Ishikawa (cell line): ENCODE measurements around the gene TBC1D1.

Source experiments
- CEBPB ChIP-seq: IDR thresholded peaks from 2 replicates; pipeline ENCODE4 v1.6.1; 2012
- EGR1 ChIP-seq: IDR thresholded peaks from 2 replicates; pipeline ENCODE4 v1.6.1; 2012
- EP300 ChIP-seq: IDR thresholded peaks from 2 replicates; pipeline ENCODE4 v1.6.1; 2012; ENCODE audit warnings: borderline replicate concordance
- MAX ChIP-seq: IDR thresholded peaks from 2 replicates; pipeline ENCODE4 v1.6.1; 2012
- TAF1 ChIP-seq: IDR thresholded peaks from 2 replicates; pipeline ENCODE4 v1.6.1; 2012; ENCODE audit warnings: low read depth, mild to moderate bottlenecking
- TEAD4 ChIP-seq: IDR thresholded peaks from 2 replicates; pipeline ENCODE4 v1.6.1; 2012
- YY1 ChIP-seq: IDR thresholded peaks from 2 replicates; pipeline ENCODE4 v1.6.1; 2012; ENCODE audit warnings: low read depth
- ZBTB7A ChIP-seq: IDR thresholded peaks from 2 replicates; pipeline ENCODE4 v1.6.1; 2012; ENCODE audit warnings: low read depth

- TF ChIP-seq EP300, result no peak
- no peak for TF ChIP-seq TEAD4
- no peak for TF ChIP-seq EGR1
- TF ChIP-seq CEBPB, result no peak
- TF ChIP-seq ZBTB7A, result no peak
- TF ChIP-seq TAF1, result no peak
- TF ChIP-seq MAX, result no peak
- no peak for TF ChIP-seq YY1
These were observed 194.2 kb downstream of the TBC1D1 start for GRCh38 chr4:38084877-38085711.
